T47D (cell line): Measurements from ENCODE around the gene ZNF385B.

Experiments used
- DNase-seq, 2 experiments: peaks; one replicate each; pipeline versions ENCODE4 v3.0.0 to v3.0.0-alpha.2; 2011 to 2012; ENCODE audit warnings: low read depth in 1 of 2, low spot score in 1 of 2
- JUND ChIP-seq: IDR thresholded peaks from 2 replicates; pipeline ENCODE4 v1.6.1; 2012; ENCODE audit warnings: low read depth
- in situ Hi-C: cut with HindIII; loops from 2 replicates; pipeline ENCODE4 v1.10.0; 2016; ENCODE audit warnings: low sequenced_read_pairs, low pct_unique_long_range_greater_than_20kb

ZNF385B gene

GRCh38 chr2:179664972-179665812 is 196.2 kb downstream of the ZNF385B start:
- DNase-seq, result no peak
- in situ Hi-C loops, result no loop called here

DNA sequence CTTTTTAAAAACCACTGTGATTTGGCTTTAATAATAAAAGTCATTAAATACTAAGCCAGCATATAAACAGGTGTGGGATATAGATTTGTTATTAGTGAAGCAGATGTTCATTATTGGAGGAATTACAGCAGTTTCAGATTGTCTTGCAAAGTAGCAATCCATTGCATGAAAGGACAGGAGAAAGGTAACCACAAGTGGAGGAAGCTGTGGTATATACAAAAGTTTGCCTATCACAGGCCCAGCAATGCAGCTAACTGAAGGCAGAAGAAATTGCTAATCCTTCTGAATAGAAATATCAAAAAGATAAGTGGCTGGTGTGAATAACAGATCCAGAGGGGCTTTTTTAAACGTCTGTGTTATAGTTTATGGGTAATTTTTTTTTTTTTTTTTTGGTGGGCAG is 199.4 kb downstream of the ZNF385B start:
- no peak for TF ChIP-seq JUND
- in situ Hi-C loops, result no loop called here
- DNase-seq, result no peak

More at GRCh38 chr2:179664972-179665812, 196.2 kb downstream of the ZNF385B start:
- no peak for TF ChIP-seq JUND

DNA sequence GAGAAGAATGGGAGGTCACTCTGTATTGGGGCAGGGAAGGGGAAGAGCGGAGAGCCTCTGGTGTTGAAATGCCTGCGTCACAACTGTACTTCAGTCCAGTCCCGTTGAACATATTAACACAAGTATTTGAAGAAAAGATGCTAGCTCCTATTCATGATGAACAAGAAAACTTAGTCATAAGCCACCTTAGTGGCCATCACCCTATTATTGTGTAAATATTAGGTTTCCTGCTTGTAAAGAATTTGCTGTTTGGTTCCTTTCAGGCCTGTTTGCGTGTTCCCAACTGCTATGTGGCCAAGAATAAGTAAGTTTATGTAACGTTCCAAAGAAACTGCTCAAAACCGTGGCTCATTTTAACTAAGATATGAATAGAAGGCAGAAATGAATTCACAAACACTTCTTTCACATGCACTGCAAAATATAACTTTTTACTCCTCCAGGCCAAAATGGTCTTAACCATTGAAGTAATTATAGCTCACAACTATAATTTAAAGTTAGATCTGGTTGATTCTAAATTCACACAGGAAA is 204.3 kb downstream of the ZNF385B start:
- TF ChIP-seq JUND, result no peak
- in situ Hi-C loops, result no loop called here
- no peak for DNase-seq

DNA sequence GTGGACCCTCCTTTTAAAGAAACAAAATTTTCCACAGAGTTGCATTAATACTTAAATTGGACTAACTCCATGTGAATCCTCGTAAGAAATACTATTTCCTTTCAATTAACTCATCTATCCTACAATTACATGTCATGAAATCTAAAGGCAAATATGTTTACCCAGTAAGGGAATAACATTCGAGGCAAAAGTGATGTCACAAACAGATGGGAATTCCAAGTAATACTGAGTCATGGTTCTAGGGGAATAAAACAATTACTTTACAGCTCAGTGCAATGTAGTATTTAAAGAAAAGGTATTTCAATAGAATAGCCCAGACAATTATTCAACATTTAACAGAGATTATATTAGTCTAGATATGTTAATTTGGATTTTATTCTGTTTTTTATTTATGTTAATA is 205.8 kb downstream of the ZNF385B start:
- in situ Hi-C loops, result no loop called here
- no peak for DNase-seq
- no peak for TF ChIP-seq JUND

GRCh38 chr2:179654806-179655205 is 206.6 kb downstream of the ZNF385B start:
- no peak for DNase-seq

GRCh38 chr2:179652296-179652695 is 209.1 kb downstream of the ZNF385B start:
- TF ChIP-seq JUND, result no peak
- no peak for DNase-seq
- in situ Hi-C loops, result no loop called here

More at GRCh38 chr2:179654806-179655205, 206.6 kb downstream of the ZNF385B start:
- TF ChIP-seq JUND, result no peak
- in situ Hi-C loops, result no loop called here

DNA sequence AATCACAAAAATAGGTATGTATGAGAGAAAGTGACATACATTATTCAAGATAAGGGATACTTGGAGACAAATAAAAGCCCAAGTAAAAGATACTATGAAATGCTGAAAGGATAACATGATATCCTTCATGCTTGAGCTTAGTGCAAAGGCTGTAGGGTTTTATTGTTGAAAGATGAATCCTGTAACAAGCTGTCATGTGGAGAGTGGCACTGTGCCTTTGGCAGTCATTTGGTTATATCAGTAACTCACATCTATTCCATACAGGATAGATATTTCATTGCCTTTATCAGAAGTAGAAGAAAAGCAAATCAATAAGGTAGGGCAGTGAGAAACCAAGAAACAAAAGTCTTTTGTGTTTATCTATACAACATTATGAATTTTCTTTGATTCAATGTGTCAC is 211.0 kb downstream of the ZNF385B start:
- DNase-seq, result no peak
- in situ Hi-C loops, result no loop called here
- no peak for TF ChIP-seq JUND

DNA sequence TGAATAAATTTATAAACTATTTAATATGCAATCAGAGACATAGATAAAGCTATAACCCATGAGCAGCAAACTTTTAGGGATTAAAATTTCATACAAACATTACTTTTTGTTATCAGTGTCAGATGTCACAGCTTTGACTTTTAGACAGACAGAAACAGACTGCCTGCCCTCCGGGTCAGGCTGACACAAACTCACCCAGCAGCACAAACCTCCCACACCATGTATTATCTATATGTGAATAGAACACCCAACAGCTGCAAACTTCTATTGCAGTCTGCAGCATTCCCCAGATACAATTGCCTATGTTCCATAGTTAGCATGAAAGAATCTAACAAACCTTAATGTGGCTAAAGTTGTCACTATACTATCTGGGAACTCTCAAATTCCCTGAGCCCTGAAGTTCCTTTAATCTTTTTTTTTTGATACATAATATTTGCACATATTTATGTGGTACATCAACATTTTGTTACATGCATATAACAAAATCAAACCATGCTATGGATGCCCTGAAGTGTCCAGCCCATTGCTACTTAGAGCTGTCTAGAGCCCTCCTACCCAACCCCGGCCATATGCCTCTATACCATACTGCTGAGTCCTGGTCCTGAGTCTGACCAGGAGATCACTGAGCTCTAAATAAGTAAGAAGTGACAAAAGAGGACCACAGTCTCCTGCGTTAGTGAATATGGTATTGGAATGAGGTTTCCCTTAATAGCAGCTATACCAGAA is 214.4 kb downstream of the ZNF385B start:
- no peak for TF ChIP-seq JUND
- in situ Hi-C loops, result no loop called here
- no peak for DNase-seq

GRCh38 chr2:179646173-179646769 is 215.1 kb downstream of the ZNF385B start:
- in situ Hi-C loops, result no loop called here
- TF ChIP-seq JUND, result no peak
- no peak for DNase-seq

GRCh38 chr2:179645047-179645446 is 216.4 kb downstream of the ZNF385B start:
- TF ChIP-seq JUND, result no peak
- in situ Hi-C loops, result no loop called here
- no peak for DNase-seq

GRCh38 chr2:179642462-179642861 is 218.9 kb downstream of the ZNF385B start:
- no peak for TF ChIP-seq JUND
- no peak for DNase-seq
- in situ Hi-C loops, result no loop called here

GRCh38 chr2:179636995-179637394 is 224.4 kb downstream of the ZNF385B start:
- in situ Hi-C loops, result no loop called here
- no peak for TF ChIP-seq JUND
- DNase-seq, result no peak
